SK-N-MC (cell line): ENCODE measurements around the gene CBX4.

ENCODE experiments used
- DNase-seq: peaks from one replicate; pipeline ENCODE4 v3.0.0-alpha.2; 2011; ENCODE audit warnings: low read depth, low spot score
- H3K27ac ChIP-seq: fragments of 200-600 bp; sonication (generic); 2 replicates; pipeline ENCODE4 v1.5.1; 2016; ENCODE audit warnings: mixed run types
- H3K36me3 ChIP-seq: fragments of 200-600 bp; sonication (generic); 2 replicates; pipeline ENCODE4 v1.6.1; 2017; ENCODE audit warnings: antibody characterized with exemption, low read length, mixed read lengths; ENCODE audit not compliant: insufficient read depth
- H3K4me3 ChIP-seq: fragments of 200-600 bp; sonication (generic); 2 replicates; pipeline ENCODE4 v1.5.1; 2016
- H3K9ac ChIP-seq: fragments of 200-600 bp; sonication (generic); 2 replicates; pipeline ENCODE4 v1.8.0; 2017; ENCODE audit warnings: mixed run types, mixed read lengths; ENCODE audit not compliant: insufficient read length
- H3K9me3 ChIP-seq: fragments of 200-600 bp; sonication (generic); 2 replicates; pipeline ENCODE4 v1.6.1; 2017; ENCODE audit warnings: low read depth, mild to moderate bottlenecking, antibody characterized with exemption, low read length, moderate library complexity, mixed read lengths
- EZH2 ChIP-seq: fragments of 200-600 bp; sonication (generic); IDR thresholded peaks from one replicate; pipeline ENCODE4 v1.6.1; 2017; ENCODE audit warnings: antibody characterized with exemption
- FOXP2 ChIP-seq: optimal IDR thresholded peaks from 2 replicates; pipeline ENCODE3; 2011; ENCODE audit warnings: mild to moderate bottlenecking, moderate library complexity; ENCODE audit not compliant: insufficient read depth; ENCODE audit errors: extremely low read length, control extremely low read depth
- POLR2AphosphoS5 ChIP-seq: IDR thresholded peaks from 2 replicates; pipeline ENCODE4 v1.6.1; 2012; ENCODE audit warnings: mild to moderate bottlenecking, low read depth, low read length, borderline replicate concordance

CBX4 gene

GRCh38 chr17:79833744-79834564 lies 5.3 kb downstream of the CBX4 start:
- H3K27ac ChIP-seq: no peak overlapping the region
- TF ChIP-seq EZH2 (no peak), POLR2AphosphoS5 (no peak; the same call in 1 of the 2 replicates), FOXP2 (no peak)
- DNase-seq: no peak
- H3K36me3 ChIP-seq: peaks cover 49% of the 10 kb centered on the region
- no peaks in the 10 kb centered on the region for H3K9me3 ChIP-seq
- peak overlapping the region; percentile 45 for H3K4me3 ChIP-seq
- no peak overlapping the region for H3K9ac ChIP-seq

- no peak for TF ChIP-seq POLR2AphosphoS5
- TF ChIP-seq EZH2: no peak
- H3K9ac ChIP-seq: no peak overlapping the region
- H3K27ac ChIP-seq: peak overlapping the region; percentile 20; the same call in 1 of the 2 replicates
- no peaks in the 10 kb centered on the region for H3K9me3 ChIP-seq
- no peak for DNase-seq
- H3K36me3 ChIP-seq: peaks cover 46% of the 10 kb centered on the region
- H3K4me3 ChIP-seq: peak overlapping the region; percentile 67
These were observed 6.2 kb downstream of the CBX4 start for GRCh38 chr17:79833110-79833450.

- Histone ChIP-seq H3K27ac (peak overlapping the region; percentile 20; the same call in 1 of the 2 replicates), H3K9me3 (no peaks in the 10 kb centered on the region), H3K4me3 (peak overlapping the region; percentile 67), H3K36me3 (peaks cover 40% of the 10 kb centered on the region), H3K9ac (no peak overlapping the region)
- TF ChIP-seq POLR2AphosphoS5 (peak; percentile 19; the same call in 1 of the 2 replicates), FOXP2 (no peak)
- DNase-seq: no peak
These were observed 6.8 kb downstream of the CBX4 start for GRCh38 chr17:79832218-79833109.

- DNase-seq: no peak
- no peaks in the 10 kb centered on the region for H3K9me3 ChIP-seq
- TF ChIP-seq POLR2AphosphoS5 (no peak), FOXP2 (no peak), EZH2 (no peak)
- peaks cover 33% of the 10 kb centered on the region for H3K36me3 ChIP-seq
- H3K4me3 ChIP-seq: no peak overlapping the region
- no peak overlapping the region for H3K9ac ChIP-seq
- no peak overlapping the region for H3K27ac ChIP-seq
These were observed 7.7 kb downstream of the CBX4 start for GRCh38 chr17:79831265-79832217.

- no peak for DNase-seq
- no peak for TF ChIP-seq POLR2AphosphoS5
- no peak for TF ChIP-seq FOXP2
- no peak for TF ChIP-seq EZH2
- Histone ChIP-seq H3K9me3 (no peaks in the 10 kb centered on the region), H3K36me3 (peaks cover 26% of the 10 kb centered on the region), H3K4me3 (no peak overlapping the region), H3K9ac (no peak overlapping the region), H3K27ac (no peak overlapping the region)
These were observed 8.4 kb downstream of the CBX4 start for GRCh38 chr17:79830763-79831264.

GRCh38 chr17:79830303-79830702 lies 8.9 kb downstream of the CBX4 start:
- DNase-seq: no peak
- Histone ChIP-seq H3K36me3 (peaks cover 21% of the 10 kb centered on the region), H3K27ac (no peak overlapping the region), H3K9ac (no peak overlapping the region), H3K9me3 (no peaks in the 10 kb centered on the region), H3K4me3 (no peak overlapping the region)
- TF ChIP-seq POLR2AphosphoS5 (no peak), FOXP2 (no peak), EZH2 (no peak)

GRCh38 chr17:79829457-79829856 lies 9.8 kb downstream of the CBX4 start:
- Histone ChIP-seq H3K9me3 (no peaks in the 10 kb centered on the region), H3K36me3 (peaks cover 13% of the 10 kb centered on the region), H3K27ac (no peak overlapping the region), H3K9ac (no peak overlapping the region), H3K4me3 (no peak overlapping the region)
- DNase-seq: no peak
- TF ChIP-seq FOXP2: no peak
